NT2/D1 (cell line): Measurements from ENCODE around the gene SLC6A7.

ENCODE experiments used
- SUZ12 ChIP-seq: IDR thresholded peaks from 2 replicates; pipeline ENCODE4 v1.6.1; 2011; ENCODE audit not compliant: insufficient read length, insufficient read depth; ENCODE audit errors: extremely low read depth
- YY1 ChIP-seq: IDR thresholded peaks from 2 replicates; pipeline ENCODE4 v1.6.1; 2011; ENCODE audit not compliant: insufficient read length, insufficient read depth
- ZNF274 ChIP-seq: IDR thresholded peaks from 2 replicates; pipeline ENCODE4 v1.6.1; 2011; ENCODE audit warnings: mild to moderate bottlenecking, low read depth, low read length

DNA sequence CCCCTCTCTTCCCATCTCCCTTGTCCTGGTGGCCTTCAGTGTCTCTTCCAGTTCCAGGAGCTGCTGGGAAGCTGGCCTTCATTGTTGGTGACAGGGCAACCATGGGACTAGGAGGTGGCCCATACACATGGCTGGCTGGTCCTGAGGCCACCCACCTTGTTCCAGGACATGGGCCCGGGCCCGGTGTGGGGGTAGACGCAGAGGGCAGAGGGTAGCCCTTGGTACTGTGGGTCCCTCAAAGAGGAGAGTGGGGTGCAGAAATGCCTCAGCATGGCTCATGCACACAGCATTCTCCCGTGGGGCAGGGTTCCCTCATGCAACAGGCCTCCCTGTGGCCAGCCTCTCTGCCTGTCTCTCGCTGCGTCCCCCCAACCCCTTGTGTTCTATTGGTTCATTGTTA is 20.8 kb downstream of the SLC6A7 start:
- TF ChIP-seq ZNF274 (no peak), YY1 (no peak), SUZ12 (no peak)
